ENCODE data around the gene C1QL2.

Gene C1QL2

GRCh38 chr2:119179202-119179601 is 20.7 kb upstream of the C1QL2 start:
- DNase-seq (ENCODE audit: low spot score), result no peak

DNA sequence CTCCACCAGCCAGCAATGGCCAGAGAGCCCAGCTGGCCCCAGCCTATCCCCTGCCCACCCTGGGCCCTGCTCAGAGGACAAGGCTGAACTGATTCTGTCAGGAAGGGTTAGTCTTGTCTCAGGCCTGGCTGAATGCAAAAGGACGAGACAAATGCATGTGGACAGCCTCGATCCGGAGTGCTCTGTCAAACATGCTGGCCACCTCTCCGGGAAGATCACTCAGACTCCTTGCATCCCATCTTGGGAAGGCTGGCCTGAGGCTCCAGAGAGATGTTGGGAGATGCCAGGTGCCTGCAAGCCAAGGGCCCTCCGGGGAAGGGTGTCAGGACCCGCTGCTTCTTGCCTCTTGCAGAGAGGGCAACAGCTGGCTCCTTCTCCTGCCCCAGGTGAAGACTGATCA is 20.2 kb upstream of the C1QL2 start:
- no peak for DNase-seq (ENCODE audit: low spot score)

GRCh38 chr2:119177838-119178190 is 19.3 kb upstream of the C1QL2 start:
- no peak for DNase-seq (ENCODE audit: low spot score)

DNA sequence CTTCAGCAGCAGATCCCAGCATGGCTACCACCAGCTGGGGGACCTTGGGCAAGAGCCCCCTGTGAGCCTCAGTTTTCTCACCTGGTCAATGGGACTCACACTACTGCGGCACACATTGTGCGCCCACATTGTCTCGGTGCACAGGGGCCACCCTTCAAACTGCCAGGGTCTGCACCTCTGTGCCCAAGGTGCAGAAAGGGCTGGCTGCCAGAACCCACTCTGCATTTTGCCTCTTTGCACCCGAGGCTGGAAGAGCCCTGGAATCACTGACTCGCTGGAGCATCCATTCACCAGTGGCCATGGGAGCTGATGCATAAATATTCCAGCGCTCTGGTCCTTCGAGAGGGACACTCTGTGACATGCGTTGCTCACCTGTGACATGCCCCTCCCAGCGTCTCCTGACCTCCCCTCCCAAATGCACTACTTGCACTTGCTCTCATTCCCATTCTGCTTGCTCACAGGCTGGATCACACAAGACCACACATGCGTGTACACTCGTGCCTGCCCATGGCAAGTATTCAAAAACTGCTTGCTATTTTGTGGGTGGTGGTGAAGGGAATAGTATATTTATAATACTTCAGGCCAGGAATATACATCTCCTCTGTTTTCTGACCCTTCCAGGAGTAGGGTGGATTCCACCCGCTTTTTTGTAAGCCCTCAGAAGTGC is 18.8 kb upstream of the C1QL2 start:
- DNase-seq (ENCODE audit: low spot score), result no peak

DNA sequence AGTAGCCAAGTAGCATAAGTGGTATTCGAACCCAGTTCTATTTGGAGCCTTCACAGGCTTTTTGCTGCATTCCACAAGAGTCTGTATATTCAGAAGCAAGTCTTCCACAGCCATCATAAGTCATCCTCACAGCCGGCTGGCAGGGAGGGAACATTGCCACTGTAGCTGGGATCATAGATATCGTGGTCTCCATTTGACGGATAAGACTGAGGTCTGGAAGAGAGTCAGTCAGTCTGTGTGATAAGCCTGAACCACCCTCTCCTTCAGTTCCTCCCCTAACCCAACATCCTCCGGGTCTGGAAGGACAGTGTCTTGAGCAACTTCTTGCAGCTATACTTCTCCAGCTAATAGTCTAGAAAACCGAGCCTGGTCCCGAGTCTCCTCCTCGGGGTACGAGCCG is 17.0 kb upstream of the C1QL2 start:
- DNase-seq (ENCODE audit: low spot score), result no peak

DNA sequence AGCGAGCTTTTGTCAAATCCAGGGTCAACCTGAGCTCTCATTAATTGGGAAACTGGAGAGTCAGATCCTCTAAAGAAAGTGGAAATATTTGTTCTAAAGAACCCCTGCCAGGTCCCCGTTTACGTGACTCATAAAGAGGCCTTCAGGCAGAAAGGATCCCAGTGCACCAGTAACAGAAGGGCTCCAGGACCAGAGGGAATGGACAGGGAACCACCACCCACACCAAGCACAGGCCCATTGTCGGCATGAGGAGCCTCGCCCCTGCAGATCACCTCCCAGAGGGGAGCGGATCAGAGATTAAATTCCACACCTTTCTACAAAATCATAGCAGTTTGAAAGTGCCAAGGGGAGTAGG is 16.4 kb upstream of the C1QL2 start:
- DNase-seq (ENCODE audit: low spot score), result no peak

- peak; percentile 34 for DNase-seq (ENCODE audit: low spot score)
These were observed 15.9 kb upstream of the C1QL2 start for GRCh38 chr2:119174216-119174992.

GRCh38 chr2:119173556-119174060 is 15.1 kb upstream of the C1QL2 start:
- DNase-seq (ENCODE audit: low spot score), result no peak

DNA sequence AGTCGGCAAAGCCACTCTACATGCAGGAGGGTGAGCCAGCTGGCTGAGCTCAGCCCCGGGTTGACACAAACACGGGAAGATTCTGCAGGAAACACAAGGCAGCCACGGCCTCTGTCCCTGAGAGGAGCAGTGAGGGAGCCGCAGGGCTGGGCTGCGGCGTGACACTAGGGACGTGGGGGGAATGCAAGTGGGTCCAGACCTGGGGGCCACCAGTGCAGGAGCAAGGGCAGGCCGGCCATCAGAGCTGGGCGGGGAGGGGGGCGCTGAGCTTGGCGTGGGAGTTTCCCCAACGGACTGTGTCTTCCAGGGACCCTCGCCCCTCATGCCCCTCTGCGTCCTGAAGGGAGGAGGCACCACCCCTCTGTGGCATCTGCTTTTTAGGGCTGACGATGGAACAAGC is 12.0 kb upstream of the C1QL2 start:
- DNase-seq (ENCODE audit: low spot score), result no peak

- DNase-seq (ENCODE audit: low spot score), result no peak
These were observed 11.2 kb upstream of the C1QL2 start for GRCh38 chr2:119169717-119170116.

GRCh38 chr2:119160361-119160990 is 1.9 kb upstream of the C1QL2 start:
- no peak for DNase-seq (ENCODE audit: low spot score)

DNA sequence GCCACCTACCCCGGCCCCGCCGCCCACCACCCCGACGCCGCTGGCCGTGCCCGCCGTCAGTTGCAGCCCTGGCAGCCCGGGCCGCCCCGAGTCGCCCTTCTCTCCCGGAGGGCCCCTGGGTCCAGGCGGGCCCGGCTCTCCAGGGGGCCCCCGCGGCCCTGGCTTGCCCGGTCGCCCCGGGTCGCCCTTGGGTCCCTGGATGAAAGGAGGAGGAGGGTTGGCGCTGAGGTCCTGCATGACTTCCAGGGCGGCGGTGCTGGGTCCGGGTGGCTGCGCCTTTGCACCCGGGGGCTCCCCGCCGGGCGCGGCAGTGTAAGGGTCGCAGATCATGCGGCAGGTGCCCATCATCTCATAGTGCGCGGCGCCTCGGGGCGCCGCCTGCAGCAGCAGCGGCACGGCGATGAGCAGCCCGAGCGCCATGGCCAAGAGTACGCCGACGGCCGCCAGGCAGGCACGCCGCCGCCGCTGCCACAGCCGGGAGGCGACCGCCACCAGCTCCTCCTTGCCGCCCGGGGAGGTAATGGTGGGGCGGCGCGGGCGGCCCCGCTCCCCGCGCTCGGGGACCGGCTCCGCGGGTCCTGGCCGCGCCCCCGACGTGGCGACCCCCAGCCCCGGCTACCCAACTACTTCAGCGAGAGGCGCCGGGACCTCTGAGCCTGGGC is 570 bp downstream of the C1QL2 start:
- no peak for DNase-seq (ENCODE audit: low spot score)

- no peak for DNase-seq (ENCODE audit: low spot score)
These were observed 1.4 kb downstream of the C1QL2 start for GRCh38 chr2:119156891-119157773.

DNA sequence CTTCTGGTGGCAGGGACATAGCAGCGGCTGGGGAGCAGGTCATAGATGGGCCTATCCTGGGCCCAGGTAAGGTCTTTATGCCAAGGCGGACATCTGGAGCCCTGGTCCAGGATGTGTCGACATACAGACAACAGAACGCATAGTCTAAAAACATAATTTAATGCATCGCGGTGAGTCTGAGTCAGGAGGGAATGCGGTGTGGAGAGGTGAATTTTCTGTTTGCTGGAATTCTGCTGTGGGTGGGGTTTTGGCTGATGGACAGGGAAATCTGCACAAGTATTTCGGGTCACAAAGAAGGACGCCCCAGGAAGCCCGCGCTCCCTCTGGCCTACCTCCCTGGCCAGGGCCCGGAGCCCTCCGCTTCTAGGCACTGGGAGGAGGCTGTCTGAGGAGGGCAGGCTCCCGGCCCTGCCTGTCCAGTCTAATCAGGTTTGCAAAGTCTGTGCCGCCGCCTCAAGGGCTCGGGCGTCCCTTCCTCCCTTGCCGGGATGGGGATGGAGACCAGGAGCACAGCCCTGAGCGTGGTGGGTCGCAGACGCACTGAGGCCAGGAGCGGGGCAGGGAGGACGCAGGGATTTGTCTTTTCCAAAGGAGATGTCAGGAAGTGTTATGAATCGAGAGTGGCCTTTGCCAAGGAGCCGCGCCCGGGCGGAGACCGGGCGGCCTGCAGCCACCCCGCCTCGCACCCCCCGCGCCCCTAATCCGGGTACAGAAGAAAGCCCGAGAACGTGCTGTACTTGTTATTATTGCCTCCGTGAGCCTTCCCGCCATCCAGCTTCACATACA is 2.3 kb downstream of the C1QL2 start:
- no peak for DNase-seq (ENCODE audit: low spot score)

DNA sequence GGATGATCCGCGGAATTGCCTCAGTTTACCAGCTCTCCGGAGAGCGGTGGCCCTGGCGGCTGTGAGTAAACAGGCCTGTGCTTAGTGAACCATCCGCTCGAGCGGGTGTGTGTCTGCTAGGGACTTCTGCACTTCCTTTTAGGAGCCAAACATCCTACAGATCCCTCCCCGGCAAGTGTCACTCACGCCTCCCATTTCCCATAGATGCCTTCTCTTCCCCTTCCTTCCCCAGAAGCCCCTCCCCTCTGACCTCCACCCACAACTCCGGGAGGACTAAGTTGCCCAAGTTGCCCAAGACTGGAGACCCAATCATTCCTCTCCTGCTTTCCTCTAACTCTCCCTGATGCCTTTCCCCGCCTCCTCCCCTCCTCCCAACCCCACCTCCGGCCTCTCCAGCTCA is 2.9 kb downstream of the C1QL2 start:
- no peak for DNase-seq (ENCODE audit: low spot score)

- DNase-seq (ENCODE audit: low spot score), result no peak
These were observed 4.5 kb downstream of the C1QL2 start for GRCh38 chr2:119154076-119154475.

DNA sequence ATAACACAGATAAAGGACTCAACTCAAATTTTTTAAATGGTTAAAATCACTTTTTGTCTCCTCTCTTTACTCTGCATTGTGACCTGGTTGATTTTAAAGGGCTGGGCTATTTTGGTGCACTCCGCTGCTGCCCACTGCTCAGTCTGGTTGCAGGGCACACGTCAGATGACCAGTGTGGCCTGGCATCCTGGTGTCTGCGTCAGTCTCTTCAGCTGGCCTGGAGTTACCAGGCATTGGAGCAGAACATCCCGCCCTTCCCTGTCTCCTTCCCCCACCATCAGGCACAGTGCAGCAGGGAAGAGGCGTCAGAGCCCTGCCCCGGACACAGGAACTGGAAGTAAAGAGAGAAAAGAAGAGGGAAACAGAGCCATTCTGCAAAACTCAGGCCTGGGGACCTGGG is 8.9 kb downstream of the C1QL2 start:
- DNase-seq (ENCODE audit: low spot score), result no peak

GRCh38 chr2:119147776-119148715 is 10.5 kb downstream of the C1QL2 start:
- DNase-seq (ENCODE audit: low spot score), result no peak

GRCh38 chr2:119144806-119145205 is 13.7 kb downstream of the C1QL2 start:
- DNase-seq (ENCODE audit: low spot score), result no peak

GRCh38 chr2:119142824-119143223 is 15.7 kb downstream of the C1QL2 start:
- DNase-seq (ENCODE audit: low spot score), result no peak

All from RKO (cell line).